Smooth muscle cell (in vitro differentiated cells): ENCODE data around the gene UFC1. TPM values are rescaled to one million over a fixed set of nuclear protein-coding genes. Genes with fewer than 3 reads are reported as not detected.
A peak's percentile ranks its signal among the peaks of the same experiment; 100 is the strongest.

Experiments used
- DNase-seq: peaks from one replicate; lab custom pipeline; 2025; ENCODE audit not compliant: unreplicated experiment; lab: John Stamatoyannopoulos, UW
- H2AFZ ChIP-seq: fragments of 200-600 bp; sonication (generic); 2 replicates; pipeline ENCODE4 v1.6.0; 2016; ENCODE audit warnings: antibody characterized with exemption, low read depth, mild to moderate bottlenecking
- H3F3A ChIP-seq: fragments of 200-600 bp; sonication (generic); 2 replicates; pipeline ENCODE4 v1.6.0; 2017; ENCODE audit warnings: antibody characterized with exemption, low read depth
- H3K27ac ChIP-seq: fragments of 200-600 bp; sonication (generic); 2 replicates; pipeline ENCODE4 v1.5.1; 2016; ENCODE audit warnings: low read depth, mild to moderate bottlenecking
- H3K27me3 ChIP-seq: fragments of 200-600 bp; sonication (generic); 2 replicates; pipeline ENCODE4 v1.6.1; 2016; ENCODE audit warnings: low read depth, mild to moderate bottlenecking
- H3K36me3 ChIP-seq: fragments of 200-600 bp; sonication (generic); 2 replicates; pipeline ENCODE4 v1.5.1; 2016; ENCODE audit warnings: low read depth
- H3K4me1 ChIP-seq: fragments of 200-600 bp; sonication (generic); 2 replicates; pipeline ENCODE4 v1.5.1; 2016; ENCODE audit warnings: low read depth
- H3K4me2 ChIP-seq: fragments of 200-600 bp; sonication (generic); 2 replicates; pipeline ENCODE4 v1.6.0; 2016; ENCODE audit warnings: mild to moderate bottlenecking
- H3K4me3 ChIP-seq: fragments of 200-600 bp; sonication (generic); 2 replicates; pipeline ENCODE4 v1.5.1; 2016; ENCODE audit warnings: mild to moderate bottlenecking
- H3K79me2 ChIP-seq: fragments of 200-600 bp; sonication (generic); 2 replicates; pipeline ENCODE4 v1.6.0; 2016; ENCODE audit warnings: low read depth, mild to moderate bottlenecking
- H3K9ac ChIP-seq: fragments of 200-600 bp; sonication (generic); 2 replicates; pipeline ENCODE4 v1.6.0; 2016; ENCODE audit warnings: low read depth
- H3K9me3 ChIP-seq: fragments of 200-600 bp; sonication (generic); replicated peaks from 2 replicates; pipeline ENCODE4 v1.5.1; 2016; ENCODE audit warnings: low read depth
- H4K20me1 ChIP-seq: fragments of 200-600 bp; sonication (generic); 2 replicates; pipeline ENCODE4 v1.6.0; 2016; ENCODE audit warnings: low read depth
- WGBS: methylation state at CpG from one replicate; pipeline ENCODE4 v1.1.7; 2016; ENCODE audit warnings: low lambda C conversion rate; 5-methylcytosine and 5-hydroxymethylcytosine counted together
- polyA plus RNA-seq: library from polyadenylated mRNA; unstranded; fragments of >200 nt; fragmentation: Nextera tagmentation; extraction: Ambion mirVana; gene quantifications from 2 replicates; pipeline ENCODE4 v1.2.1, GENCODE V29; 2016
- total RNA-seq: library from RNA; depleted of rRNA; stranded (reverse); fragments of >200 nt; gene quantifications from 2 replicates; pipeline ENCODE4 v1.2.3, GENCODE V29; 2014
- TF ChIP-seq, protein P1 (sequence below): fragments of 200-600 bp; sonication (generic); IDR thresholded peaks from 2 replicates; pipeline ENCODE4 v1.5.1; 2017; ENCODE audit warnings: borderline replicate concordance, mild to moderate bottlenecking, antibody characterized with exemption; ENCODE audit not compliant: insufficient read depth, poor library complexity, severe bottlenecking

Gene UFC1
- total and polyA plus RNA-seq, 2 experiments from 2014 or later = 57.1 to 81.5 TPM

GRCh38 chr1:161132410-161133219 is 21.2 kb upstream of the UFC1 start, which contains the start of gene DEDD:
Gene DEDD, minus strand, starts transcription at chr1:161132667. Its CDS starts 8,205 bp downstream, at chr1:161124462.
- under 1% methylated on average over 39 of the region's 68 CpGs for WGBS
- Histone ChIP-seq H3F3A (peaks cover 5% of the 10 kb centered on the region), H3K4me3 (peak within 1 kb of the TSS; percentile 65), H3K36me3 (peaks cover 3% of the 10 kb centered on the region), H3K4me2 (peak within 1 kb of the TSS; percentile 85), H3K79me2 (peaks cover 73% of the 10 kb centered on the region), H3K4me1 (peaks cover 19% of the 10 kb centered on the region), H4K20me1 (peaks cover 32% of the 10 kb centered on the region), H3K9me3 (no peaks in the 10 kb centered on the region), H2AFZ (peak within 1 kb of the TSS; percentile 68), H3K27me3 (no peaks in the 10 kb centered on the region), H3K27ac (peak within 1 kb of the TSS; percentile 93), H3K9ac (peak within 1 kb of the TSS; percentile 95)
- TF ChIP-seq, protein P1, sequence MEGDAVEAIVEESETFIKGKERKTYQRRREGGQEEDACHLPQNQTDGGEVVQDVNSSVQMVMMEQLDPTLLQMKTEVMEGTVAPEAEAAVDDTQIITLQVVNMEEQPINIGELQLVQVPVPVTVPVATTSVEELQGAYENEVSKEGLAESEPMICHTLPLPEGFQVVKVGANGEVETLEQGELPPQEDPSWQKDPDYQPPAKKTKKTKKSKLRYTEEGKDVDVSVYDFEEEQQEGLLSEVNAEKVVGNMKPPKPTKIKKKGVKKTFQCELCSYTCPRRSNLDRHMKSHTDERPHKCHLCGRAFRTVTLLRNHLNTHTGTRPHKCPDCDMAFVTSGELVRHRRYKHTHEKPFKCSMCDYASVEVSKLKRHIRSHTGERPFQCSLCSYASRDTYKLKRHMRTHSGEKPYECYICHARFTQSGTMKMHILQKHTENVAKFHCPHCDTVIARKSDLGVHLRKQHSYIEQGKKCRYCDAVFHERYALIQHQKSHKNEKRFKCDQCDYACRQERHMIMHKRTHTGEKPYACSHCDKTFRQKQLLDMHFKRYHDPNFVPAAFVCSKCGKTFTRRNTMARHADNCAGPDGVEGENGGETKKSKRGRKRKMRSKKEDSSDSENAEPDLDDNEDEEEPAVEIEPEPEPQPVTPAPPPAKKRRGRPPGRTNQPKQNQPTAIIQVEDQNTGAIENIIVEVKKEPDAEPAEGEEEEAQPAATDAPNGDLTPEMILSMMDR = no peak
- DNase-seq = peak; percentile 95

- peaks cover 5% of the 10 kb centered on the region for H3F3A ChIP-seq
- WGBS = 2% methylated on average over 11 of the region's 11 CpGs
- peaks cover 66% of the 10 kb centered on the region for H3K79me2 ChIP-seq
- H3K27ac ChIP-seq = peak overlapping the region; percentile 93
- peaks cover 25% of the 10 kb centered on the region for H4K20me1 ChIP-seq
- H3K27me3 ChIP-seq = no peaks in the 10 kb centered on the region
- TF ChIP-seq, protein P1 = no peak
- H2AFZ ChIP-seq = peak overlapping the region; percentile 68
- H3K9me3 ChIP-seq = no peaks in the 10 kb centered on the region
- H3K4me2 ChIP-seq = peak overlapping the region; percentile 85
- no peaks in the 10 kb centered on the region for H3K36me3 ChIP-seq
- H3K4me3 ChIP-seq = peak overlapping the region; percentile 65
- H3K4me1 ChIP-seq = peaks cover 19% of the 10 kb centered on the region
- peak overlapping the region; percentile 95 for H3K9ac ChIP-seq
- DNase-seq = no peak
Measured at GRCh38 chr1:161133220-161133740, 20.5 kb upstream of the UFC1 start.

GRCh38 chr1:161137881-161138280 is 15.9 kb upstream of the UFC1 start:
- no peak overlapping the region for H2AFZ ChIP-seq
- H3K9ac ChIP-seq = no peak overlapping the region
- H3K27ac ChIP-seq = no peak overlapping the region
- no peak overlapping the region for H3K4me2 ChIP-seq
- no peaks in the 10 kb centered on the region for H3K9me3 ChIP-seq
- 83% methylated on average over 3 of the region's 3 CpGs for WGBS
- no peaks in the 10 kb centered on the region for H3K4me1 ChIP-seq
- no peaks in the 10 kb centered on the region for H3K27me3 ChIP-seq
- H3F3A ChIP-seq = peaks cover 4% of the 10 kb centered on the region
- no peak overlapping the region for H3K4me3 ChIP-seq
- H3K79me2 ChIP-seq = peaks cover 29% of the 10 kb centered on the region
- peaks cover 10% of the 10 kb centered on the region for H4K20me1 ChIP-seq
- DNase-seq = no peak
- no peaks in the 10 kb centered on the region for H3K36me3 ChIP-seq
- TF ChIP-seq, protein P1 = no peak
